OCI-LY7 (cell line): ENCODE data around the gene THG1L. TPM values are rescaled to one million over a fixed set of nuclear protein-coding genes. Genes with fewer than 3 reads are reported as not detected.

ENCODE experiments used
- BruUV-seq: library from RNA; stranded (reverse); fragments of 400-500 nt; replicated peaks from 2 replicates; lab custom pipeline; 2021; lab: Mats Ljungman, UMichigan
- CTCF ChIA-PET: fragments of 300-600 bp; sonication (Branson Sonifier 250); formaldehyde crosslinking; loops from one replicate; lab custom pipeline; 2022; ENCODE audit warnings: antibody characterized with exemption; ENCODE audit not compliant: unreplicated experiment; lab: Charles Lee
- POLR2A ChIA-PET: fragments of 300-600 bp; sonication (Branson Sonifier 250); formaldehyde crosslinking; loops from one replicate; lab custom pipeline; 2022; ENCODE audit warnings: antibody characterized with exemption; lab: Charles Lee
- DNase-seq: peaks from one replicate; pipeline ENCODE4 v3.0.0-alpha.2; 2015; ENCODE audit warnings: low spot score
- H2AFZ ChIP-seq: fragments of 200-600 bp; sonication (generic), shearing (Covaris generic); 2 replicates; pipeline ENCODE4 v1.6.1; 2014; ENCODE audit warnings: mild to moderate bottlenecking, antibody characterized with exemption, low read length, moderate library complexity
- H3K27ac ChIP-seq: fragments of 200-600 bp; sonication (generic); 2 replicates; pipeline ENCODE4 v1.5.1; 2014; ENCODE audit warnings: mixed run types, low read depth, mild to moderate bottlenecking, moderate library complexity, low read length, inconsistent platforms; ENCODE audit not compliant: poor library complexity, severe bottlenecking
- H3K36me3 ChIP-seq: fragments of 200-600 bp; sonication (generic); 2 replicates; pipeline ENCODE4 v1.6.1; 2014; ENCODE audit warnings: mild to moderate bottlenecking, antibody characterized with exemption, low read length, moderate library complexity, mixed read lengths; ENCODE audit not compliant: insufficient read depth
- H3K4me1 ChIP-seq: fragments of 200-600 bp; sonication (generic); 2 replicates; pipeline ENCODE4 v1.5.1; 2014; ENCODE audit warnings: mild to moderate bottlenecking, low read length; ENCODE audit not compliant: insufficient read depth, poor library complexity, severe bottlenecking
- H3K4me2 ChIP-seq: fragments of 200-600 bp; sonication (generic); 2 replicates; pipeline ENCODE4 v1.6.1; 2014; ENCODE audit warnings: mild to moderate bottlenecking, low read length
- H3K4me3 ChIP-seq: fragments of 200-600 bp; sonication (generic); 2 replicates; pipeline ENCODE4 v1.5.1; 2014; ENCODE audit warnings: mild to moderate bottlenecking, low read depth, low read length; ENCODE audit not compliant: poor library complexity, severe bottlenecking
- H3K79me2 ChIP-seq: fragments of 200-600 bp; sonication (generic); 2 replicates; pipeline ENCODE4 v1.6.1; 2016; ENCODE audit warnings: low read depth, mild to moderate bottlenecking, low read length, moderate library complexity, mixed read lengths; ENCODE audit not compliant: insufficient read depth
- H3K9me2 ChIP-seq: fragments of 200-600 bp; sonication (generic); 2 replicates; pipeline ENCODE4 v1.6.1; 2016; ENCODE audit warnings: mild to moderate bottlenecking, low read length, mixed read lengths; ENCODE audit not compliant: insufficient read depth
- H3K9me3 ChIP-seq: fragments of 200-600 bp; sonication (generic); 2 replicates; pipeline ENCODE4 v1.6.1; 2014; ENCODE audit warnings: mild to moderate bottlenecking, mixed run types, low read length, mixed read lengths
- H4K20me1 ChIP-seq: fragments of 200-600 bp; sonication (generic); 2 replicates; pipeline ENCODE4 v1.6.1; 2014; ENCODE audit warnings: mild to moderate bottlenecking, antibody characterized with exemption, low read length, moderate library complexity, mixed read lengths; ENCODE audit not compliant: insufficient read depth
- CTCF ChIP-seq: fragments of 200-600 bp; sonication (generic); conservative IDR thresholded peaks from 2 replicates; pipeline ENCODE4 v1.5.1; 2014; ENCODE audit warnings: mild to moderate bottlenecking, antibody characterized with exemption, low read length, moderate library complexity, mixed read lengths
- EZH2phosphoT487 ChIP-seq: fragments of 200-600 bp; sonication (generic); IDR thresholded peaks from 2 replicates; pipeline ENCODE4 v1.6.1; 2018; ENCODE audit warnings: low read depth, borderline replicate concordance, mild to moderate bottlenecking, mixed run types, antibody characterized with exemption, low read length, moderate library complexity, mixed read lengths
- intact Hi-C: fragments of 100-400 bp; cut with micrococcal nuclease; formaldehyde crosslinking; loops from one replicate; pipeline ENCODE4 v1.10.0; 2022; ENCODE audit not compliant: unreplicated experiment
- total RNA-seq, 2 experiments: library from RNA; depleted of rRNA in 1 of 2; stranded (reverse); fragments of >200 nt in 1 of 2; shearing (Covaris generic) in 1 of 2; gene quantifications; 2 replicates each; pipeline ENCODE4 v1.2.3, GENCODE V29; 2014 to 2022

THG1L gene
- total RNA-seq, 2 experiments from 2014 or later = 18.5 to 20.7 TPM

- CTCF ChIA-PET = interaction anchor here (0.6 to 1.5 kb wide), 6 partner anchors 26 to 461 kb away, joined by 3 to 11 read pairs (median 4); no protein-coding TSS in a partner anchor
Observed at GRCh38 chr5:157744051-157745011, 13.1 kb downstream of the THG1L start.

GRCh38 chr5:157745041-157745456 is 13.8 kb downstream of the THG1L start:
- no peak for DNase-seq
- peaks cover 6% of the 10 kb centered on the region for H3K36me3 ChIP-seq
- ChIA-PET CTCF (interaction anchor here (1.0 kb wide), 1 partner anchor 27 kb away, joined by 3 read pairs; no protein-coding TSS in a partner anchor), POLR2A (interaction anchor here (0.7 to 5.0 kb wide), 4 partner anchors 10 to 472 kb away, joined by 3 to 31 read pairs (median 6); partner anchors contain the start of gene THG1L)
- H4K20me1 ChIP-seq = peaks cover 6% of the 10 kb centered on the region; the same call in 1 of the 2 replicates
- H3K4me1 ChIP-seq = peaks cover 22% of the 10 kb centered on the region
- peak overlapping the region; percentile 71; the same call in 1 of the 2 replicates for H2AFZ ChIP-seq
- H3K4me3 ChIP-seq = peak overlapping the region; percentile 98
- no peak overlapping the region for H3K27ac ChIP-seq
- H3K9me2 ChIP-seq = no peaks in the 10 kb centered on the region
- no peak for TF ChIP-seq CTCF
- no peak for TF ChIP-seq EZH2phosphoT487
- intact Hi-C loops = no loop called here
- no peaks in the 10 kb centered on the region for H3K9me3 ChIP-seq
- BruUV-seq = no TSS peak
- peak overlapping the region; percentile 83 for H3K4me2 ChIP-seq
- no peaks in the 10 kb centered on the region for H3K79me2 ChIP-seq

More at GRCh38 chr5:157744051-157745011, 13.1 kb downstream of the THG1L start:
- Histone ChIP-seq H3K9me3 (no peaks in the 10 kb centered on the region), H4K20me1 (peaks cover 6% of the 10 kb centered on the region; the same call in 1 of the 2 replicates), H3K4me1 (peaks cover 22% of the 10 kb centered on the region), H3K4me3 (peak overlapping the region; percentile 98), H2AFZ (peak overlapping the region; percentile 71), H3K79me2 (no peaks in the 10 kb centered on the region), H3K36me3 (peaks cover 13% of the 10 kb centered on the region), H3K4me2 (peak overlapping the region; percentile 83), H3K9me2 (no peaks in the 10 kb centered on the region), H3K27ac (no peak overlapping the region)
- BruUV-seq = no TSS peak
- intact Hi-C loops = loop anchor here (5.0 kb wide), 1 partner anchor 142 kb away; no protein-coding TSS in a partner anchor
- DNase-seq = peak; percentile 71
- POLR2A ChIA-PET = interaction anchor here (0.7 to 5.0 kb wide), 5 partner anchors 10 to 471 kb away, joined by 3 to 31 read pairs (median 7); partner anchors contain the start of gene THG1L
- TF ChIP-seq CTCF = no peak
- TF ChIP-seq EZH2phosphoT487 = no peak
